Retinal pigment epithelial cell (primary cell): ENCODE data around the gene B3GNT7.

Experiments
- DNase-seq: peaks from one replicate; pipeline ENCODE4 v3.0.0-alpha.2; 2010; ENCODE audit warnings: low read depth
- H3K4me3 ChIP-seq: 2 replicates; pipeline ENCODE4 v1.5.1; 2011; ENCODE audit warnings: mild to moderate bottlenecking, low read length, control low read depth, moderate library complexity
- CTCF ChIP-seq: conservative IDR thresholded peaks from 2 replicates; pipeline ENCODE4 v1.5.1; 2011; ENCODE audit warnings: low read depth, low read length, control low read depth, inconsistent platforms

B3GNT7 gene

DNA sequence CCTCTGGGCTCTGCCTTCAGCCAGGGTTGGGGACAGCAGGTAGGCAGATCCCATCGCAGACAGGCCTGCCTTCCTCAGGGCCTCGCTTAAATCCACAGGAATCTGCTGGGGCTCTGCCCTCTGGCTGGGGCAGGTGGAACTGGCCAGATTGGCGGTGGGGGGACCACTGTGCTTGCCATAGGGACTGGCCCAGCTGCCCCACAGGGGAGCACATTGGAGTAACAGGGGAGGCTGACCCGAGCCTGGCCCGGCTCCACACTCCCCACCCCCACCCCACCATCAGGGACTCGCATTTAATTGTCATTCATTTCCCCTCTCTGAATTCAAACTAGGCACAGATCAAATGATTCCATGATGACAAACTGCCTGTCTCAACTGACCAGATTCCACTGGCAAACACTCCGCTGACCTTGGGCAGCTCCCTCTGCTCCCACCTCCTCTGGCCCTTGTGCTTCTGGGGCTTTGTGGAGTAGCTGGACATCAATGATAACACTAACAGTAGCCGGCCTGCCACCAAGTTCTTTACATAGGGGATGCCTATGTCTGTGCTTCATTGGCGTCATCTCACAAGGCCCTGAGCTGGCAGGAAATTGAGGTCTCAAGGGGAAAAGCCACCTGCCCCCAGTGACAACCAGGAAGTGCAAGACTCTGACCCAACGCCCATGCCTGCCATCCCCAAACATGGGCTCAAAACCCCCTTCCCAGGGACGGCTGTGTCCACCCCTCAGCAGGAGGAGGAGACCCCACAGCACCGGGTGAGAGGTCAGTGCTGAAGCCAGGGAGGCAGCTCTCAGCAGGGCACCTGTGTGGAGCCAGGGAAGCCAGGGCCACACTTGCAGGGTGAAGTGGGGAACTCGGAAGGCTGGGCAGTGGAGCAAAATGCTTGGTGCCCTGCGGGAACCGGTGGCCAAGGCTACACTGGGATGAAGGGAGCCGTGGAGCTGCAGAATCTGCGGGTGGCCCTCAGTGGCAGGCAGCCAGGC, 2.1 kb upstream of the B3GNT7 start:
- no peak overlapping the region for H3K4me3 ChIP-seq
- TF ChIP-seq CTCF, result peak; percentile 52
- no peak for DNase-seq

GRCh38 chr2:231394211-231395141, 1.0 kb upstream of the B3GNT7 start:
- DNase-seq, result no peak
- no peak overlapping the region for H3K4me3 ChIP-seq
- TF ChIP-seq CTCF, result no peak

GRCh38 chr2:231396058-231396821, 730 bp downstream of the B3GNT7 start:
- TF ChIP-seq CTCF, result no peak
- no peak for DNase-seq
- no peak overlapping the region for H3K4me3 ChIP-seq

DNA sequence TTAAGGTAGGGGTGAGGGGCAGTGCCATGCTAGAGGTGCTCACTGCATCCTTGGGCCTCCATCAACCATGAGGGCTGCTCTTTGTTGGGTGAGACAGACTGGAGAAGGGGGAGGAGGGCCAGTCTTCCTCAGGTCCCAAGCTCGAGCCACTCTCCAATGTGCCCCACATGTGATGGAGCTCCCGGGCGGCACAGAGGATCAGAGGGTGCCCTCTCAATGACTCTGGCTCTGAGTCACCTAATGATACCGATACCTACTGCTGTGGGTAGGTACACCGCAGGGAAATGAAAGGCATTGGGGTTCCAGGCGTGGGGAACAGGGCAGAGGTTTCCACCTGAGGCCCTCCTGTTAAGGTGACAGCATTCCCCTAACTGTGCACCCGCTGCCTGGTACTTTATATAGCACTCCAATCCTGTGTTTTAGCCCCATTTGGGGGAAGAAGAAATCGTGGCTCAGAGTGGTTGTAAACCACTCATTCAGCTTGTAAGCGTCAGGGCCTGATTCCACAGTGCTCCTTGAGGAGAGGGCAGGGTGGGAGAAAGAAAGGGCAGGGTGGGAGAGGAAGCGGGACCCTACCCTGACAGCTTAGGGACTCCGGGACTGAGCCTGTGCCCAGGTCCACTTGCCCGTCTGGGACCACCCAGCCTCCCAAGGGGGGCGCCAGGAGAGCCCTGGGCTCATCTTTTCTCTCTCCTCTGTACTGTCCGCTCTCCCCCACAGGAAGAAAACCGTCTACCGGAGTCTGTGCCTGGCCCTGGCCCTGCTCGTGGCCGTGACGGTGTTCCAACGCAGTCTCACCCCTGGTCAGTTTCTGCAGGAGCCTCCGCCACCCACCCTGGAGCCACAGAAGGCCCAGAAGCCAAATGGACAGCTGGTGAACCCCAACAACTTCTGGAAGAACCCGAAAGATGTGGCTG, 1.8 kb downstream of the B3GNT7 start:
- no peak overlapping the region for H3K4me3 ChIP-seq
- TF ChIP-seq CTCF, result no peak
- DNase-seq, result no peak

- DNase-seq, result no peak
- H3K4me3 ChIP-seq, result no peak overlapping the region
- no peak for TF ChIP-seq CTCF
Measured at GRCh38 chr2:231397928-231398294, 2.4 kb downstream of the B3GNT7 start.

DNA sequence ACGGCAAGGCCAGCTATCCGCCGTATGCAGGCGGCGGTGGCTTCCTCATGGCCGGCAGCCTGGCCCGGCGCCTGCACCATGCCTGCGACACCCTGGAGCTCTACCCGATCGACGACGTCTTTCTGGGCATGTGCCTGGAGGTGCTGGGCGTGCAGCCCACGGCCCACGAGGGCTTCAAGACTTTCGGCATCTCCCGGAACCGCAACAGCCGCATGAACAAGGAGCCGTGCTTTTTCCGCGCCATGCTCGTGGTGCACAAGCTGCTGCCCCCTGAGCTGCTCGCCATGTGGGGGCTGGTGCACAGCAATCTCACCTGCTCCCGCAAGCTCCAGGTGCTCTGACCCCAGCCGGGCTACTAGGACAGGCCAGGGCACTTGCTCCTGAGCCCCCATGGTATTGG, 3.1 kb downstream of the B3GNT7 start:
- TF ChIP-seq CTCF, result no peak
- H3K4me3 ChIP-seq, result no peak overlapping the region
- no peak for DNase-seq
